ENCODE results near the gene POLR2M.

The POLR2M gene

DNA sequence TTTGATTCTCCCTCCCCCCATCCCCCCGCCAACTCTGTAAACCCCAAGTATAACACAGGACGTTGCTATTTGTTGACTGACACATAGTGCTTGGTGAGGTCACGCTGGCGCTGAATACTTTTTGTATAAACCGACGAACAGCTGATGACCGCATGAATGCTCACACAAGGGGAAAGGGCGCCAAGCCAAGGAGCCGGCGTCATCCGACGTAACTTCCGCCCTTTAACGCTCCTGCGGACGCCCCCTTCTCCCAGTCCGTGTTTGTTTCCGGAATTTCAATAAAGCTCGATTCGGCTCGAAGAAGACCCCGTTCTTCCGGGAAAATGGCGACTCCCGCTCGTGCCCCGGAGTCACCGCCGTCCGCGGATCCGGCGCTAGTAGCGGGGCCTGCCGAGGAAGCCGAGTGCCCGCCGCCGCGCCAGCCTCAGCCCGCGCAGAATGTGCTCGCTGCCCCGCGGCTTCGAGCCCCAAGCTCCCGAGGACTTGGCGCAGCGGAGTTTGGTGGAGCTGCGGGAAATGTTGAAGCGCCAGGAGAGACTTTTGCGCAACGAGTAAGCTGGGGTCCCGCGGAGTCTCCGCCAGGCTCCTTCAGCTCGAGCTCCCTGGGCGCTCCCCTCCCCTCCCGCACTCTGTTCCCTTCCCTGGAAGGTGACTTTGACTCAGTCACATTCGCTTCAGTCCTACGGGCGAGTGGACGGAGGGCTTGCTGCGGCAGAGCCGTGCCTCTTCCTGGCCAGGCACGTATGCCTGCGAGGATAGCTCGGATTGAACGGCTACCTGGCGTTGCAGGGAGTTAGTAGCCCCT is at the start of gene POLR2M:
POLR2M (plus strand) TSS at position 310 of the 805 bp plus-strand sequence; CDS start at position 439, 129 bp downstream.
- H3K9ac ChIP-seq (ENCODE audit: low read depth, low read length) = peak within 1 kb of the TSS; percentile 92
- H3K9me3 ChIP-seq (ENCODE audit: control insufficient read depth, insufficient read depth, low read length) = no peaks in the 10 kb centered on the region
- peaks cover 8% of the 10 kb centered on the region for H3K36me3 ChIP-seq (ENCODE audit: insufficient read depth, low read length)
- peaks cover 6% of the 10 kb centered on the region; the same call in 1 of the 2 replicates for H3K4me1 ChIP-seq (ENCODE audit: insufficient read depth, low read length)

GRCh38 chr15:57657619-57658018 is 48.9 kb upstream of the POLR2M start:
- Histone ChIP-seq H3K9me3 (ENCODE audit: control insufficient read depth, insufficient read depth, low read length) (no peaks in the 10 kb centered on the region), H3K4me1 (ENCODE audit: insufficient read depth, low read length) (no peaks in the 10 kb centered on the region), H3K36me3 (ENCODE audit: insufficient read depth, low read length) (no peaks in the 10 kb centered on the region), H3K9ac (ENCODE audit: low read depth, low read length) (no peak overlapping the region)

GRCh38 chr15:57662091-57662744 is 44.3 kb upstream of the POLR2M start:
- no peaks in the 10 kb centered on the region for H3K36me3 ChIP-seq (ENCODE audit: insufficient read depth, low read length)
- H3K4me1 ChIP-seq (ENCODE audit: insufficient read depth, low read length) = no peaks in the 10 kb centered on the region
- H3K9me3 ChIP-seq (ENCODE audit: control insufficient read depth, insufficient read depth, low read length) = no peaks in the 10 kb centered on the region
- no peak overlapping the region for H3K9ac ChIP-seq (ENCODE audit: low read depth, low read length)

DNA sequence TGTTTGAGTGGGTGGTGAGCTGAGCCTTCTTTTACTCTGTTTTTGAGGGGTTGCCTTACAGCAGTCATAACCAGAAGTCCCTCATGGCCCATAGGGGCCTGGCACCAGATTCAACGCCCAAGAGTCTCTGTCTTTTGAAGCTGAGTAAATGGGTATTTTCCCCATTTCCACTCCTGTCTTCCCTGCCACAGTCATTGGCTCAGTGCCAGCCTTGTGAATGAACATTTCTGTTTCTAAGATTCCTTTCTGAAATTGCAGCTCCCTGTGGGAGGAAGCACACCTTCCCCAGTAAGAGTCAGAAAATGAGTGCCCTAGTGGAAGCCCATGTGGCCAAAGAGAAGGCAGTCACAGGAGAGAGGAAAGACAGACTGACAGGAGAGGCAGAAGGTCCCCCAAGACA is 43.7 kb upstream of the POLR2M start:
- H3K9ac ChIP-seq (ENCODE audit: low read depth, low read length) = no peak overlapping the region
- H3K4me1 ChIP-seq (ENCODE audit: insufficient read depth, low read length) = no peaks in the 10 kb centered on the region
- no peaks in the 10 kb centered on the region for H3K9me3 ChIP-seq (ENCODE audit: control insufficient read depth, insufficient read depth, low read length)
- no peaks in the 10 kb centered on the region for H3K36me3 ChIP-seq (ENCODE audit: insufficient read depth, low read length)

- no peak overlapping the region for H3K9ac ChIP-seq (ENCODE audit: low read depth, low read length)
- H3K4me1 ChIP-seq (ENCODE audit: insufficient read depth, low read length) = no peaks in the 10 kb centered on the region
- H3K9me3 ChIP-seq (ENCODE audit: control insufficient read depth, insufficient read depth, low read length) = no peaks in the 10 kb centered on the region
- H3K36me3 ChIP-seq (ENCODE audit: insufficient read depth, low read length) = no peaks in the 10 kb centered on the region
Measured at GRCh38 chr15:57663262-57663661, 43.3 kb upstream of the POLR2M start.

- H3K9me3 ChIP-seq (ENCODE audit: control insufficient read depth, insufficient read depth, low read length) = no peaks in the 10 kb centered on the region
- H3K9ac ChIP-seq (ENCODE audit: low read depth, low read length) = no peak overlapping the region
- H3K36me3 ChIP-seq (ENCODE audit: insufficient read depth, low read length) = no peaks in the 10 kb centered on the region
- no peaks in the 10 kb centered on the region for H3K4me1 ChIP-seq (ENCODE audit: insufficient read depth, low read length)
Measured at GRCh38 chr15:57665194-57665593, 41.3 kb upstream of the POLR2M start.

DNA sequence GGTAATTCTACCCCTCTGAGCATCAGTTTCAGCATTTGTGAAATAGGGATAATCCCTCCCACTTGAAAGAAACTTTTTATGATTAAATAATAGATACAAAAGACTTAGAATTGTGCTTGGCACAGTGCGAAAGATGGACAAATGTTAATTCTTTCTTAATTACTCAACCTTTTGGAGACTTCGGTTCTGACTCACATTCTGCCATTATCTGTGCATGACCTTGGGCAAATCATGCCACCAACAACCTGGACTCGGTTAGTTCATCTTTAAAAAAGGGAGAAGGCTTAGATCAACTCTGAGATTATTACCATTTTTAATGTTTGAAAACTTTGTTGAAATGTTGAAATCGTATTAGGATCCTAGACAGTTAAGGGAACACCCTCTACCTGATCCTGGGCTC is 40.6 kb upstream of the POLR2M start:
- Histone ChIP-seq H3K9ac (ENCODE audit: low read depth, low read length) (no peak overlapping the region), H3K4me1 (ENCODE audit: insufficient read depth, low read length) (no peaks in the 10 kb centered on the region), H3K9me3 (ENCODE audit: control insufficient read depth, insufficient read depth, low read length) (no peaks in the 10 kb centered on the region), H3K36me3 (ENCODE audit: insufficient read depth, low read length) (no peaks in the 10 kb centered on the region)

GRCh38 chr15:57667171-57667849 is 39.2 kb upstream of the POLR2M start:
- H3K9ac ChIP-seq (ENCODE audit: low read depth, low read length) = no peak overlapping the region
- no peaks in the 10 kb centered on the region for H3K4me1 ChIP-seq (ENCODE audit: insufficient read depth, low read length)
- H3K9me3 ChIP-seq (ENCODE audit: control insufficient read depth, insufficient read depth, low read length) = no peaks in the 10 kb centered on the region
- no peaks in the 10 kb centered on the region for H3K36me3 ChIP-seq (ENCODE audit: insufficient read depth, low read length)

DNA sequence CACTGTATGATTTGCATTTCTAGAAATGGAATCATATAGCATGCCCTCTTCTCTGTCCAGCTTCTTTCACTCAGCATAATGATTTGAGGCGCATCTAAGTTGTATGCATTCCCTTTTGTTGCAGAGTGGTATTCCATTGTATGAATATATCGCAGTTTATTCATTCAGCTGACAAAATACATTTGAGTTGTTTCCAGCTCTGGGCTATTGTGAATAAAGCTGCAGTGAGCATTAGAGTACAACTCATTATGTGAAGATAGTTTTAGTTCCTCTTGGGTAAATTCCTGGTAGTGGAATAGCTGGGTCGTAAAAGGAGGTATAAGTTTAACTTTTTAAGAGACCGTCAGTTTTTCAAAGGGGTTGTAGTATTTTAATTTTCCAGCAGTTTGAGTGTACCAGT is 38.5 kb upstream of the POLR2M start:
- Histone ChIP-seq H3K36me3 (ENCODE audit: insufficient read depth, low read length) (no peaks in the 10 kb centered on the region), H3K4me1 (ENCODE audit: insufficient read depth, low read length) (no peaks in the 10 kb centered on the region), H3K9ac (ENCODE audit: low read depth, low read length) (no peak overlapping the region), H3K9me3 (ENCODE audit: control insufficient read depth, insufficient read depth, low read length) (no peaks in the 10 kb centered on the region)

DNA sequence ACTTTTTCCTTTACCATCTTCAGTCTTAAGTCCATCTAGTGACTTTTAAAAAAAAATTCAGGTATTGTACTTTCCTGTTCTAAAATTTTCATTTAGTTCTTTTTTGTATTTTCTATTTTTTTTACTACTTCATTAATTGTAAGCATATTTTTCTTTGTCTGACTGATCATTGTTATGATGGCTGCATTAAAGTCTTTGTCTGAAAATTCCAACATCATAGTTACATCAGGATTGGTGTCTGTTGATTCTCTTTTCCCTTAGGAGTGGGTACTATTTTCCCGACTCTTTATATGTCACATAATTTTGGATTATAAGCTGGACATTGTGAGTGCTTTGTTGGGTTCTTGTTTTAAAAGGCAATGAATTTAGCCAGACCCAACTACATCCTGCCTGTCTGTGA is 34.9 kb upstream of the POLR2M start:
- Histone ChIP-seq H3K9me3 (ENCODE audit: control insufficient read depth, insufficient read depth, low read length) (no peaks in the 10 kb centered on the region), H3K36me3 (ENCODE audit: insufficient read depth, low read length) (no peaks in the 10 kb centered on the region), H3K4me1 (ENCODE audit: insufficient read depth, low read length) (no peaks in the 10 kb centered on the region), H3K9ac (ENCODE audit: low read depth, low read length) (no peak overlapping the region)

DNA sequence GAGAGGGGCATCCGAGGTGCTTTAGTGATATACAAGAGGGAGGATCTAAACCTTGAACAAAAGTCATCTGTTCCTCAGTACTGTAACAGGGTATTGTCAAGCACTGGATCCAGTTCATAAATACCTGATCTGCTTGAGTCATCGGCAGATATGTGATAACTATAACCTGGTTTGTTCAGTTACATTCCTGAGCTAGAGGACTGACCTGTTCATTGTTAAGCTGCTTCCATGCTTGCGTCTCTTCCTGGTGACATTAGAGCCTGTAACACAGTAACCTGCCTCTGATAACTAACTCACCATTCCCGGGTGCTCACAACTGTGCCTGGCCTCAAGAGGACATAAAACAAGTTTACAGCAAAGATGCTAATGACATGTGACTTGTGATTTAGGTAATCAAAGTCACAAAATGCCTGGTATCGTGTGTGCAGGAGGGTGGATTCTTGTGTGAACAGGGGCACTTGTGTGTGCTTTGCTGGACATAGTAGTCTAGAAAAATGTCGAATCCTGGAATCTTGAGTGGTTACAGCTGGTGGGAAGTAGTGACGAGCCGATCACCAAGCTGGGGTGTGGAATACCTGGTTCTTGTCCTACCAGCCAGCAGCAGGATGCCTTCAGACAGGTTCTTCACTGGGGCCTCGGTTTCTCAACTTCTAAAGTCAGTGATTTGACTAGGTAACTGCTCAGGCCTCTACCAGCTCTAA is 30.9 kb upstream of the POLR2M start:
- H3K36me3 ChIP-seq (ENCODE audit: insufficient read depth, low read length) = no peaks in the 10 kb centered on the region
- H3K9ac ChIP-seq (ENCODE audit: low read depth, low read length) = no peak overlapping the region
- no peaks in the 10 kb centered on the region for H3K9me3 ChIP-seq (ENCODE audit: control insufficient read depth, insufficient read depth, low read length)
- H3K4me1 ChIP-seq (ENCODE audit: insufficient read depth, low read length) = no peaks in the 10 kb centered on the region

DNA sequence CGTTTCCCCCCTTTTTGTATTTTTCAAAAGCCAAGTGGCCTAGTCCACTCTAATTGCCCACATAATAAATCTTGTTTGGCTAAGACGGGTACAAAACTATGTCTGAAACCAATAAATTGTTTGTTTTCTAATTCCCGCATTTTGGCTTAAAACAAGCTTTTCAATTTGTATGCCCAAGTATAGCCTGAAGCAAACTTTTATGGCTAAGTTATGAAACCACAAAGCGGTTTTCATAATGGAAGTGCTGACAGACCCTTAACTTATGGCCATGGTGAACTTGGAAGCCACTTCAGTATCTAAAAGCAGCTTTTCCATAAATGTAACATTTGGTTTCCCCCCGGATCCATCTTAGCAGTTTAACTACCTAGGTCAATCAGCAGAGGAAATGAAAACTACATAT is 29.9 kb upstream of the POLR2M start:
- Histone ChIP-seq H3K9me3 (ENCODE audit: control insufficient read depth, insufficient read depth, low read length) (no peaks in the 10 kb centered on the region), H3K9ac (ENCODE audit: low read depth, low read length) (no peak overlapping the region), H3K36me3 (ENCODE audit: insufficient read depth, low read length) (no peaks in the 10 kb centered on the region), H3K4me1 (ENCODE audit: insufficient read depth, low read length) (no peaks in the 10 kb centered on the region)

- H3K9ac ChIP-seq (ENCODE audit: low read depth, low read length) = no peak overlapping the region
- no peaks in the 10 kb centered on the region for H3K4me1 ChIP-seq (ENCODE audit: insufficient read depth, low read length)
- H3K36me3 ChIP-seq (ENCODE audit: insufficient read depth, low read length) = no peaks in the 10 kb centered on the region
- H3K9me3 ChIP-seq (ENCODE audit: control insufficient read depth, insufficient read depth, low read length) = no peaks in the 10 kb centered on the region
Measured at GRCh38 chr15:57677204-57677603, 29.3 kb upstream of the POLR2M start.

GRCh38 chr15:57680021-57680420 is 26.5 kb upstream of the POLR2M start:
- H3K9ac ChIP-seq (ENCODE audit: low read depth, low read length) = no peak overlapping the region
- H3K36me3 ChIP-seq (ENCODE audit: insufficient read depth, low read length) = no peaks in the 10 kb centered on the region
- no peaks in the 10 kb centered on the region for H3K9me3 ChIP-seq (ENCODE audit: control insufficient read depth, insufficient read depth, low read length)
- no peaks in the 10 kb centered on the region for H3K4me1 ChIP-seq (ENCODE audit: insufficient read depth, low read length)

All from ES-I3 (cell line).